DND-41 (cell line): ENCODE data around the gene DYNLT1.

ENCODE experiments used
- EZH2 ChIP-seq: IDR thresholded peaks from 3 replicates; pipeline ENCODE4 v1.6.1; 2012; ENCODE audit warnings: borderline replicate concordance, low read depth, mild to moderate bottlenecking, moderate library complexity, low read length, inconsistent platforms; ENCODE audit not compliant: severe bottlenecking
- TF ChIP-seq, protein P1 (sequence below): IDR thresholded peaks from 2 replicates; pipeline ENCODE4 v1.5.1; 2012; ENCODE audit warnings: borderline replicate concordance, low read length, moderate library complexity, mild to moderate bottlenecking; ENCODE audit not compliant: poor library complexity, severe bottlenecking; ENCODE audit errors: extremely low read depth

DNA sequence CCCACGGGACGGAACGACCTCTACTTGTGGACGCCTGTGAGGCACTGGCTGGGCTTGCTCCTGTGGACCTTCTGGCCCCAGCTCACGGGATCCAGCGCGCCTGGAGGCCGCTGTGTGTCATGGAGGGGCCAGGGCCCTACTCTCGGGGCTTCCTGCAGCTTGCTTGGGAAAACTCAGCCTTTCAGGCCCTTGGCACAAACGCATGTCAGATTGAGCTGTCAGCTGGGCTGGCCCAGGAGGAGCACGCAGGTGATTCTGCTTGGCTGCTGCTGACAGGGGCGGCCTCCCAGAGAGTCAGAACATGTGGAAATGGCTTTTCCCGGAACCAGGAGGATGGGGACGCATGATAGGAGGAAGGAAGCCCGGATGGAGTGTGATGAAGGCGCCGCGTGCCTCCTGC lies 44.9 kb downstream of the DYNLT1 start:
- TF ChIP-seq, protein P1, sequence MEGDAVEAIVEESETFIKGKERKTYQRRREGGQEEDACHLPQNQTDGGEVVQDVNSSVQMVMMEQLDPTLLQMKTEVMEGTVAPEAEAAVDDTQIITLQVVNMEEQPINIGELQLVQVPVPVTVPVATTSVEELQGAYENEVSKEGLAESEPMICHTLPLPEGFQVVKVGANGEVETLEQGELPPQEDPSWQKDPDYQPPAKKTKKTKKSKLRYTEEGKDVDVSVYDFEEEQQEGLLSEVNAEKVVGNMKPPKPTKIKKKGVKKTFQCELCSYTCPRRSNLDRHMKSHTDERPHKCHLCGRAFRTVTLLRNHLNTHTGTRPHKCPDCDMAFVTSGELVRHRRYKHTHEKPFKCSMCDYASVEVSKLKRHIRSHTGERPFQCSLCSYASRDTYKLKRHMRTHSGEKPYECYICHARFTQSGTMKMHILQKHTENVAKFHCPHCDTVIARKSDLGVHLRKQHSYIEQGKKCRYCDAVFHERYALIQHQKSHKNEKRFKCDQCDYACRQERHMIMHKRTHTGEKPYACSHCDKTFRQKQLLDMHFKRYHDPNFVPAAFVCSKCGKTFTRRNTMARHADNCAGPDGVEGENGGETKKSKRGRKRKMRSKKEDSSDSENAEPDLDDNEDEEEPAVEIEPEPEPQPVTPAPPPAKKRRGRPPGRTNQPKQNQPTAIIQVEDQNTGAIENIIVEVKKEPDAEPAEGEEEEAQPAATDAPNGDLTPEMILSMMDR: no peak
- TF ChIP-seq EZH2: no peak
